ENCODE results near the gene TOPORS. TPM values are rescaled to one million over a fixed set of nuclear protein-coding genes. Genes with fewer than 3 reads are reported as not detected.
A peak's percentile ranks its signal among the peaks of the same experiment; 100 is the strongest.
"Not testable (repeated sequence)": the region's sequence is repeated elsewhere in the genome, so short reads cannot be mapped to it uniquely, and the experiment has no call there.

Gene TOPORS
- 1 to 10 TPM; 5.7 to 6.5 TPM for polyA plus RNA-seq

- Histone ChIP-seq H3K9me3 (ENCODE audit: control insufficient read depth in 2 of 2, insufficient read depth in 1 of 2, low read depth in 1 of 2, low read length in 1 of 2) (no peaks in the 10 kb centered on the region), H3K4me3 (ENCODE audit: low read depth in 1 of 2, low read length in 2 of 2) (peak within 1 kb of the TSS; percentile 83 to 99), H3K27me3 (ENCODE audit: control insufficient read depth in 1 of 2, insufficient read depth in 2 of 2, low read length in 2 of 2) (no peaks in the 10 kb centered on the region), H3K4me1 (ENCODE audit: control insufficient read depth in 2 of 2, insufficient read depth in 2 of 2, low read length in 1 of 2) (no peaks in the 10 kb centered on the region), H3K27ac (ENCODE audit: low read depth in 2 of 2, low read length in 1 of 2) (peak within 1 kb of the TSS; percentile 97 to 100), H3K36me3 (ENCODE audit: control insufficient read depth in 2 of 2, insufficient read depth in 2 of 2, low read length in 1 of 2) (no peaks in the 10 kb centered on the region)
- WGBS, 2 donors, result 0% methylated on average over 46 of the region's 46 CpGs
Measured at GRCh38 chr9:32552172-32552872, at the start of gene TOPORS, which contains the start of gene SMIM27. TSS of gene TOPORS (minus strand) at chr9:32552586. CDS start at chr9:32552436, 150 bp downstream. TSS of gene SMIM27 (plus strand) at chr9:32552327. CDS start at chr9:32552435, 108 bp downstream.

- H3K27ac ChIP-seq (ENCODE audit: low read depth in 2 of 2, low read length in 1 of 2); H3K4me3 ChIP-seq (ENCODE audit: low read depth in 1 of 2, low read length in 2 of 2); H3K9me3 ChIP-seq (ENCODE audit: control insufficient read depth in 2 of 2, insufficient read depth in 1 of 2, low read depth in 1 of 2, low read length in 1 of 2); H3K4me1 ChIP-seq (ENCODE audit: control insufficient read depth in 2 of 2, insufficient read depth in 2 of 2, low read length in 1 of 2); H3K36me3 ChIP-seq (ENCODE audit: control insufficient read depth in 2 of 2, insufficient read depth in 2 of 2, low read length in 1 of 2); H3K27me3 ChIP-seq (ENCODE audit: control insufficient read depth in 1 of 2, insufficient read depth in 2 of 2, low read length in 2 of 2): not testable (repeated sequence)
- WGBS, 2 donors, result 66 to 69% methylated on average over 3 of the region's 3 CpGs
Measured at GRCh38 chr9:32599021-32599420, 46.6 kb upstream of the TOPORS start.

GRCh38 chr9:32596936-32597335, 44.5 kb upstream of the TOPORS start:
- H3K4me3 ChIP-seq (ENCODE audit: low read depth in 1 of 2, low read length in 2 of 2), result no peak overlapping the region
- no peak overlapping the region for H3K27ac ChIP-seq (ENCODE audit: low read depth in 2 of 2, low read length in 1 of 2)
- no peaks in the 10 kb centered on the region for H3K9me3 ChIP-seq (ENCODE audit: control insufficient read depth in 2 of 2, insufficient read depth in 1 of 2, low read depth in 1 of 2, low read length in 1 of 2)
- no peaks in the 10 kb centered on the region for H3K4me1 ChIP-seq (ENCODE audit: control insufficient read depth in 2 of 2, insufficient read depth in 2 of 2, low read length in 1 of 2)
- H3K36me3 ChIP-seq (ENCODE audit: control insufficient read depth in 2 of 2, insufficient read depth in 2 of 2, low read length in 1 of 2), result no peaks in the 10 kb centered on the region
- H3K27me3 ChIP-seq (ENCODE audit: control insufficient read depth in 1 of 2, insufficient read depth in 2 of 2, low read length in 2 of 2), result no peaks in the 10 kb centered on the region

- Histone ChIP-seq H3K4me1 (ENCODE audit: control insufficient read depth in 2 of 2, insufficient read depth in 2 of 2, low read length in 1 of 2) (no peaks in the 10 kb centered on the region), H3K27me3 (ENCODE audit: control insufficient read depth in 1 of 2, insufficient read depth in 2 of 2, low read length in 2 of 2) (no peaks in the 10 kb centered on the region), H3K4me3 (ENCODE audit: low read depth in 1 of 2, low read length in 2 of 2) (no peak overlapping the region), H3K27ac (ENCODE audit: low read depth in 2 of 2, low read length in 1 of 2) (no peak overlapping the region), H3K9me3 (ENCODE audit: control insufficient read depth in 2 of 2, insufficient read depth in 1 of 2, low read depth in 1 of 2, low read length in 1 of 2) (no peaks in the 10 kb centered on the region), H3K36me3 (ENCODE audit: control insufficient read depth in 2 of 2, insufficient read depth in 2 of 2, low read length in 1 of 2) (no peaks in the 10 kb centered on the region)
- 68 to 74% methylated on average over 4 of the region's 4 CpGs for WGBS, 2 donors
Measured at GRCh38 chr9:32596096-32596865, 43.9 kb upstream of the TOPORS start.

GRCh38 chr9:32590898-32591297, 38.5 kb upstream of the TOPORS start:
- no peak overlapping the region for H3K27ac ChIP-seq (ENCODE audit: low read depth in 2 of 2, low read length in 1 of 2)
- no peaks in the 10 kb centered on the region for H3K27me3 ChIP-seq (ENCODE audit: control insufficient read depth in 1 of 2, insufficient read depth in 2 of 2, low read length in 2 of 2)
- no peak overlapping the region for H3K4me3 ChIP-seq (ENCODE audit: low read depth in 1 of 2, low read length in 2 of 2)
- no peaks in the 10 kb centered on the region for H3K9me3 ChIP-seq (ENCODE audit: control insufficient read depth in 2 of 2, insufficient read depth in 1 of 2, low read depth in 1 of 2, low read length in 1 of 2)
- no peaks in the 10 kb centered on the region for H3K4me1 ChIP-seq (ENCODE audit: control insufficient read depth in 2 of 2, insufficient read depth in 2 of 2, low read length in 1 of 2)
- no peaks in the 10 kb centered on the region for H3K36me3 ChIP-seq (ENCODE audit: control insufficient read depth in 2 of 2, insufficient read depth in 2 of 2, low read length in 1 of 2)
- WGBS, 2 donors, result 46 to 52% methylated on average over 1 of the region's 1 CpG

- Histone ChIP-seq H3K9me3 (ENCODE audit: control insufficient read depth in 2 of 2, insufficient read depth in 1 of 2, low read depth in 1 of 2, low read length in 1 of 2) (no peaks in the 10 kb centered on the region), H3K27ac (ENCODE audit: low read depth in 2 of 2, low read length in 1 of 2) (no peak overlapping the region), H3K27me3 (ENCODE audit: control insufficient read depth in 1 of 2, insufficient read depth in 2 of 2, low read length in 2 of 2) (no peaks in the 10 kb centered on the region), H3K4me3 (ENCODE audit: low read depth in 1 of 2, low read length in 2 of 2) (no peak overlapping the region), H3K4me1 (ENCODE audit: control insufficient read depth in 2 of 2, insufficient read depth in 2 of 2, low read length in 1 of 2) (no peaks in the 10 kb centered on the region), H3K36me3 (ENCODE audit: control insufficient read depth in 2 of 2, insufficient read depth in 2 of 2, low read length in 1 of 2) (no peaks in the 10 kb centered on the region)
- 37 to 44% methylated on average over 2 of the region's 2 CpGs for WGBS, 2 donors
Measured at GRCh38 chr9:32590476-32590875, 38.1 kb upstream of the TOPORS start.

- no peaks in the 10 kb centered on the region for H3K36me3 ChIP-seq (ENCODE audit: control insufficient read depth in 2 of 2, insufficient read depth in 2 of 2, low read length in 1 of 2)
- H3K4me1 ChIP-seq (ENCODE audit: control insufficient read depth in 2 of 2, insufficient read depth in 2 of 2, low read length in 1 of 2), result no peaks in the 10 kb centered on the region
- no peak overlapping the region for H3K4me3 ChIP-seq (ENCODE audit: low read depth in 1 of 2, low read length in 2 of 2)
- no peak overlapping the region for H3K27ac ChIP-seq (ENCODE audit: low read depth in 2 of 2, low read length in 1 of 2)
- no peaks in the 10 kb centered on the region for H3K9me3 ChIP-seq (ENCODE audit: control insufficient read depth in 2 of 2, insufficient read depth in 1 of 2, low read depth in 1 of 2, low read length in 1 of 2)
- no peaks in the 10 kb centered on the region for H3K27me3 ChIP-seq (ENCODE audit: control insufficient read depth in 1 of 2, insufficient read depth in 2 of 2, low read length in 2 of 2)
- 51 to 53% methylated on average over 6 of the region's 6 CpGs for WGBS, 2 donors
Measured at GRCh38 chr9:32589083-32589723, 36.8 kb upstream of the TOPORS start.

GRCh38 chr9:32587901-32588300, 35.5 kb upstream of the TOPORS start:
- Histone ChIP-seq H3K36me3 (ENCODE audit: control insufficient read depth in 2 of 2, insufficient read depth in 2 of 2, low read length in 1 of 2) (no peaks in the 10 kb centered on the region), H3K4me3 (ENCODE audit: low read depth in 1 of 2, low read length in 2 of 2) (no peak overlapping the region), H3K27ac (ENCODE audit: low read depth in 2 of 2, low read length in 1 of 2) (no peak overlapping the region), H3K4me1 (ENCODE audit: control insufficient read depth in 2 of 2, insufficient read depth in 2 of 2, low read length in 1 of 2) (no peaks in the 10 kb centered on the region), H3K27me3 (ENCODE audit: control insufficient read depth in 1 of 2, insufficient read depth in 2 of 2, low read length in 2 of 2) (no peaks in the 10 kb centered on the region), H3K9me3 (ENCODE audit: control insufficient read depth in 2 of 2, insufficient read depth in 1 of 2, low read depth in 1 of 2, low read length in 1 of 2) (no peaks in the 10 kb centered on the region)

- no peak overlapping the region for H3K4me3 ChIP-seq (ENCODE audit: low read depth in 1 of 2, low read length in 2 of 2)
- no peaks in the 10 kb centered on the region for H3K27me3 ChIP-seq (ENCODE audit: control insufficient read depth in 1 of 2, insufficient read depth in 2 of 2, low read length in 2 of 2)
- H3K27ac ChIP-seq (ENCODE audit: low read depth in 2 of 2, low read length in 1 of 2), result no peak overlapping the region
- H3K4me1 ChIP-seq (ENCODE audit: control insufficient read depth in 2 of 2, insufficient read depth in 2 of 2, low read length in 1 of 2), result no peaks in the 10 kb centered on the region
- no peaks in the 10 kb centered on the region for H3K36me3 ChIP-seq (ENCODE audit: control insufficient read depth in 2 of 2, insufficient read depth in 2 of 2, low read length in 1 of 2)
- H3K9me3 ChIP-seq (ENCODE audit: control insufficient read depth in 2 of 2, insufficient read depth in 1 of 2, low read depth in 1 of 2, low read length in 1 of 2), result no peaks in the 10 kb centered on the region
- WGBS, 2 donors, result 25 to 34% methylated on average over 2 of the region's 2 CpGs
Measured at GRCh38 chr9:32584784-32585183, 32.4 kb upstream of the TOPORS start.

Measured in esophagus (tissue), 2 donors.